ENCODE measurements around the gene CSNK1D.

GRCh38 chr17:82247856-82248671 is 25.4 kb downstream of the CSNK1D start:
- no peak for TF ChIP-seq CTCF (IDR thresholded peaks at IDR 0.05)
- no peak for TF ChIP-seq TCF7L2 (IDR thresholded peaks at IDR 0.05; ENCODE audit: low read depth, low read length)
- TF ChIP-seq POLR2AphosphoS5 (IDR thresholded peaks at IDR 0.05; ENCODE audit: low read depth, low read length) = no peak; the same call in 1 of the 2 replicates
- TF ChIP-seq SIN3A (IDR thresholded peaks at IDR 0.05; ENCODE audit: borderline replicate concordance, insufficient read depth, low read depth, low read length) = no peak

Data from Panc1 (cell line).